GM19238 (cell line): ENCODE measurements around the gene PRLR.
"Not testable (repeated sequence)": the region's sequence is repeated elsewhere in the genome, so short reads cannot be mapped to it uniquely, and the experiment has no call there.

Experiments
- DNase-seq: peaks from one replicate; pipeline ENCODE4 v3.0.0; 2011; ENCODE audit warnings: low spot score; ENCODE audit not compliant: insufficient read length

The PRLR gene

GRCh38 chr5:35230038-35230611 is at the start of gene PRLR:
Gene PRLR (minus strand): TSS chr5:35230487. CDS start chr5:35089620, 140,867 bp downstream.
- no peak for DNase-seq

- DNase-seq, result no peak
These were observed 44.7 kb upstream of the PRLR start for GRCh38 chr5:35274839-35275509.

DNA sequence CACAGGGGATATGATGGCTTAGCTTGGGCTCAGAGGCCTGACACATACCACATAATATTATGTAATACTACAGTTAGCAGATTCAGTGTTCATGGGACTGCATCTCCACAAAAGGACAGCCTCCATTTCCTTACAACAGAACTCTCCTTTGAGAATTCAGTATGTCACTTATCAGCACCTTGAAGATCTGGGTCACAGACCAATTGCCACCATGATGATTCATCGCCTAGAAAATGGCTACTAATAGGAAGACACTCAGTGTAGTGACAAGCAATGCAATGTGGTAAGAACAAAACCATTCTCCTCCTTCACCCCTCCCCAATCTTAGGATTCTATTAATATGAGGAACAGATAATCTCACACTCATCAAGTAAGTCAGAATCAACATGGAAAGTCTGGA is 38.7 kb upstream of the PRLR start:
- no peak for DNase-seq

DNA sequence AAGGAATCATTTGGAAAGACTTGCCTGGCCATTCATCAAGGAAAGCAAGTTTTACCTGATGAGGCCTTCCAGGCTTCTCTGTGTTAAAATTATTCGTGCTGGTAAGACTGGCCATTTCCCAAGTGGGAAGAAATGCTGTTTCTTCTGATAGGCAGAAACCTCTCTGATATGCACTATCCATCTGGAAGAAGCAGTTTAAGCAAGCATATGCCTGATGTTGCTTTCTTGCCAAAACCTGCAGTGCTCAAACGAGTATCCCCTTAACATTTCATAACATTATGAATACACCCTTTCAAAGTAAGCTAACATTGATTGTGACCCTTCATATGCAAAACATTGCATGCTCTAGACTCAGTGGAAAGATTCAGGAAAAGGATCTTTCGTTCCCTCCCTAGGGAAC is 36.0 kb upstream of the PRLR start:
- no peak for DNase-seq

DNA sequence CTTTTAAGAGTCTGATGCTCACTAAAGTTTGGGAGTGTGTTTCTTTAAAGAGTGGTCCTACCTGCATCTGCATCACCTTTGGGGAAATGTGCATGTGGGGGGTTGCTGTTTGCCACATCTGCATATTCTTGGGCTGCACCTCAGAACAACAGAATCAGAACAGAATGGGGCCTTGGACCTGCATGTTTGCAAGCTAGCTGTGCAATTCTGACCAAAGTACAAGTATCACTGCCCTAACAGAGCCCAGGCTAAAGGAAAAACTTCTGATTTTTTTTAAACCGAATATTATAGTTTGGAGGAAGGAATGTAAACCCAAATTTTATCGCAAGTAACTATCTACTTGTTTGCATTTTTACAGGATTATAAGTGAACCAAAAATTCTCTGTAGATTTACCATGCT is 34.2 kb upstream of the PRLR start:
- no peak for DNase-seq

- DNase-seq, result no peak
These were observed 33.1 kb upstream of the PRLR start for GRCh38 chr5:35263266-35263877.

DNA sequence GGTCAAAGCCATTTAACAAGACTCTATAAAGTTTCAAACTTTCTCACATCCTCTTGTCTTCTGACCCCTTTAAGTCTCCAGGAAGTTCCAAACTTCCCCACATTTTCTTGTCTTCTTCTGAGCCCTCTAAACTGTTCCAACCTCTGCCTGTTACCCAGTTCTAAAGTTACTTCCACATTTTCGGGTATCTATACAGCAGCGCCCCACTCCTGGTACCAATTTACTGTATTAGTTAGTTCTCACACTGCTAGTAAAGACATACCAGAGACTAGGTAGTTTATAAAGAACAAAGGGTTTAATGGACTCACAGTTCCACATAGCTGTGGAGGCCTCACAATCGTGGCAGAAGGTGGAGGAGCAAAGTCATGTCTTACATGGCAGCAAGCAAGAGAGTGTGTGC is 23.3 kb upstream of the PRLR start:
- DNase-seq, result no peak

DNA sequence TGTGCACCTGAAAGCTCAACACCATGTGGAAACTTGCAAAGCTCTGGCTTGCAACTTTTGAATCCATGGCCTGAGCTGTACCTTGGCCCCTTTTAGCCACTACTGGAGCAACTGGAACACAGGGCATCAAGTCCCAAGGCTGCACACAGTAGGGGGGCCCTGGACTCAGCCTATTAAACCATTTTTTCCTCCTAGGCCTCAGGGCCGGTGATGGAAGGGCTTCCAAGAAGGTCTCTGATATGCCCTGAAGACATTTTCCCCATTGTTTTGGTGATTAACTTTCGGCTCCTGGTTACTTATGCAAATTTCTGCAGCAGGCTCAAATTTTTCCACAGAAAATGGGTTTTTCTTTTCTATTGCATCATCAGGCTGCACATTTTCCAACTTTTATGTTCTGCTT is 22.7 kb upstream of the PRLR start:
- no peak for DNase-seq

- no peak for DNase-seq
These were observed 18.8 kb upstream of the PRLR start for GRCh38 chr5:35248843-35249780.

- DNase-seq, result no peak
These were observed 17.4 kb upstream of the PRLR start for GRCh38 chr5:35247648-35248034.

- no peak for DNase-seq
These were observed 16.8 kb upstream of the PRLR start for GRCh38 chr5:35246900-35247647.

GRCh38 chr5:35246411-35246810 is 16.1 kb upstream of the PRLR start:
- DNase-seq, result no peak

GRCh38 chr5:35245371-35245770 is 15.1 kb upstream of the PRLR start:
- not testable (repeated sequence) for DNase-seq

DNA sequence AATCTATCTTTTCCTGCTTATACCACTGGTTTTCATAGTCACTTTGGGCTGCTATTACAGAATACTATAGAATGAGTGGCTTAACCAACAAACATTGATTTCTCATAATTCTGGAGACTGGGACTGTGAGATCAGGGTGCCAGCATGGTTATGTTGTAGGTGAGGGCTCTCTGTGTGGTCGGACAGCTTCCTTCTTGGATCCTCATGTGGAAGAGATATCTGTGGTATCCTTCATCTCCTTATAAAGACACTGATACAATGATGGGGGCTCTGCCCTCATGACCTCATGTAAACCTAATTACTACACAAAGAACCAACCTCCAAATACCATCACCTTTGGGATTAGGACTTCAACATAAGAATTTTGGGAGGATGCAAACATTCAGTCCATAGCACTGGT is 13.9 kb upstream of the PRLR start:
- DNase-seq, result no peak

DNA sequence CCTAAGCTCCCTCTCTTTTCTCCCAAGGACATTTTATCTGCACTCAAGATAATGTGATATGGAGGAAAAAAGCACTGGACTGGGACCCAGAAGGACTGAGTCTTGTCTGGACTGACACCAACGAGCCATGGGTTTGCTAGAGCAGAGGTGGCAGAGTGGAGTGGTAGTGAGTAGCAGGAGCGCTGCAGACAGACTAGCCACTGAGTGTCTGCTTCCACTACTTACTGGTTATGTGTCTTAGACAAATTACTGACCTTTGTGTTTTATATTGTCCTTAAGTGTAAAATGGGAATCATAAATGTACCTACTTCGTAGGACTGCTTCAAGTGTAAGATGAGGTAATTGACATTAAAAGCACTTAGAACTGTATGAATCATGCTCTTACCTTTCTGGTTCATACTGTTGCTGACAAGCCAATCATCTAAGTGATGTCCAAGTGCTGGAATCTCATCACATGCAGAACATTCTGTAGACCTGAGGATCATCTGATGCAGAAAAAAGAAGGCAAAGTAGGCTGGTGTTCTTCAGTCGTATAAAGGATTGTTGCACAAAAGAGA is 12.5 kb upstream of the PRLR start:
- no peak for DNase-seq

- DNase-seq, result no peak
These were observed 10.6 kb upstream of the PRLR start for GRCh38 chr5:35240892-35241291.

- no peak for DNase-seq
These were observed 9.8 kb upstream of the PRLR start for GRCh38 chr5:35239911-35240610.

- no peak for DNase-seq
These were observed 9.2 kb upstream of the PRLR start for GRCh38 chr5:35239476-35239875.

DNA sequence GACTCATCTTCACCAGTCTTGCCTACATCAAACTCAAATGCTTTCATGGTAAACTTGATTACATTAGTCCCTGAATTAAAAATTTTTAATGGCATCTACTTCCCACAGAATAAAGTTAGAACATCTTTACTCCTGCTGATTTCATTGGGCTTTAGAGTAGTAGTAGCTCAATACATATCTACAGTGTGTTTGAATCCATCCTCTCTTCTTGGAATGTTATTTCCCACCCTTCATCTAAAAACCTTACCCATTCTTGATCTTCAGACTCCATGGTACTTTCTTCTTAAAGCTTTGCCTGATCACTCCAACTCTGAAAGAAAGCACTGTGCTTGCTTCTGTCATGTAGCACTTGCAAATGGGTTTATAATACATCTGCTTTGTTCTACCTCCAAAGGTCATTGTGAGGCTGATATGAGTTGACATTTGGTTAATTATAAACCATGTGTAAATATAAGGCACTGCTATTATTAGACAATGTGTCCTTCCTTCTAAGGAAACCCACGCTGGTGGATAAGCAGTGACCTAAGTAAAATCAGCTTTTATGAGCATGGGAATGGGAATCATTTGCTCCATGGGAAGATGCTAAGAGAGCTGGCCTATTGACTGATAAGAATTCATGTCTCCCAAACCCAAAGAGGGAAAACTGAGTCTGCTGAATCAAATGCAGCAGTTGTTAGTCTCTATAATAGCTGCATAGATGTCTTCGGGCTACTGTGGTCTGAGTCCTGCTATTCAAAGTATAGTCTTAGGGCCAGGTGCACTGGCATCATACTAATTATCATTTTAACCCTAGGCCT is 7.5 kb upstream of the PRLR start:
- DNase-seq, result no peak
